ENCODE measurements around the gene GAGE10. TPM values are rescaled to one million over a fixed set of nuclear protein-coding genes. Genes with fewer than 3 reads are reported as not detected.

Gene GAGE10
- total and polyA plus RNA-seq, 2 of the 8 experiments (the other 6 are each of a cell fraction or from before 2014, with no cell fraction given): not detected

DNA sequence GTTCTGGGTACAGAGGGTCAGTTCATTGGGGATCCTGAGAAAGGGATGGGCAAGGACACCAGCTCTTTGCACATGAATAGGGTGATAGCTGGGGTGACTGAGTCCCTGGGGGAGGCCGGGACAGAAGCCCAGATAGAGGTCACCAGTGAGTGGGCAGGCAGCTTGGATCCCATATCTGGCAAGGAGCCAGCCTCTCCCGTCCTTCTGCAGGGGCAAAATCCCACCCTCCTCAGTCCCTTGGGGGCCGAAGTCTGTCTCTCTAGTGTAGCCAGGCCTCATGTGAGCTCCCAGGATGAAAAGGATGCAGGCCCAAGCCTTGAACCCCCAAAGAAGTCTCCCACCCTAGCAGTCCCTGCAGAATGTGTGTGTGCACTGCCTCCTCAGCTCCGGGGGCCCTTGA is 16.9 kb upstream of the GAGE10 start (continued):
- TF ChIP-seq, protein P1, sequence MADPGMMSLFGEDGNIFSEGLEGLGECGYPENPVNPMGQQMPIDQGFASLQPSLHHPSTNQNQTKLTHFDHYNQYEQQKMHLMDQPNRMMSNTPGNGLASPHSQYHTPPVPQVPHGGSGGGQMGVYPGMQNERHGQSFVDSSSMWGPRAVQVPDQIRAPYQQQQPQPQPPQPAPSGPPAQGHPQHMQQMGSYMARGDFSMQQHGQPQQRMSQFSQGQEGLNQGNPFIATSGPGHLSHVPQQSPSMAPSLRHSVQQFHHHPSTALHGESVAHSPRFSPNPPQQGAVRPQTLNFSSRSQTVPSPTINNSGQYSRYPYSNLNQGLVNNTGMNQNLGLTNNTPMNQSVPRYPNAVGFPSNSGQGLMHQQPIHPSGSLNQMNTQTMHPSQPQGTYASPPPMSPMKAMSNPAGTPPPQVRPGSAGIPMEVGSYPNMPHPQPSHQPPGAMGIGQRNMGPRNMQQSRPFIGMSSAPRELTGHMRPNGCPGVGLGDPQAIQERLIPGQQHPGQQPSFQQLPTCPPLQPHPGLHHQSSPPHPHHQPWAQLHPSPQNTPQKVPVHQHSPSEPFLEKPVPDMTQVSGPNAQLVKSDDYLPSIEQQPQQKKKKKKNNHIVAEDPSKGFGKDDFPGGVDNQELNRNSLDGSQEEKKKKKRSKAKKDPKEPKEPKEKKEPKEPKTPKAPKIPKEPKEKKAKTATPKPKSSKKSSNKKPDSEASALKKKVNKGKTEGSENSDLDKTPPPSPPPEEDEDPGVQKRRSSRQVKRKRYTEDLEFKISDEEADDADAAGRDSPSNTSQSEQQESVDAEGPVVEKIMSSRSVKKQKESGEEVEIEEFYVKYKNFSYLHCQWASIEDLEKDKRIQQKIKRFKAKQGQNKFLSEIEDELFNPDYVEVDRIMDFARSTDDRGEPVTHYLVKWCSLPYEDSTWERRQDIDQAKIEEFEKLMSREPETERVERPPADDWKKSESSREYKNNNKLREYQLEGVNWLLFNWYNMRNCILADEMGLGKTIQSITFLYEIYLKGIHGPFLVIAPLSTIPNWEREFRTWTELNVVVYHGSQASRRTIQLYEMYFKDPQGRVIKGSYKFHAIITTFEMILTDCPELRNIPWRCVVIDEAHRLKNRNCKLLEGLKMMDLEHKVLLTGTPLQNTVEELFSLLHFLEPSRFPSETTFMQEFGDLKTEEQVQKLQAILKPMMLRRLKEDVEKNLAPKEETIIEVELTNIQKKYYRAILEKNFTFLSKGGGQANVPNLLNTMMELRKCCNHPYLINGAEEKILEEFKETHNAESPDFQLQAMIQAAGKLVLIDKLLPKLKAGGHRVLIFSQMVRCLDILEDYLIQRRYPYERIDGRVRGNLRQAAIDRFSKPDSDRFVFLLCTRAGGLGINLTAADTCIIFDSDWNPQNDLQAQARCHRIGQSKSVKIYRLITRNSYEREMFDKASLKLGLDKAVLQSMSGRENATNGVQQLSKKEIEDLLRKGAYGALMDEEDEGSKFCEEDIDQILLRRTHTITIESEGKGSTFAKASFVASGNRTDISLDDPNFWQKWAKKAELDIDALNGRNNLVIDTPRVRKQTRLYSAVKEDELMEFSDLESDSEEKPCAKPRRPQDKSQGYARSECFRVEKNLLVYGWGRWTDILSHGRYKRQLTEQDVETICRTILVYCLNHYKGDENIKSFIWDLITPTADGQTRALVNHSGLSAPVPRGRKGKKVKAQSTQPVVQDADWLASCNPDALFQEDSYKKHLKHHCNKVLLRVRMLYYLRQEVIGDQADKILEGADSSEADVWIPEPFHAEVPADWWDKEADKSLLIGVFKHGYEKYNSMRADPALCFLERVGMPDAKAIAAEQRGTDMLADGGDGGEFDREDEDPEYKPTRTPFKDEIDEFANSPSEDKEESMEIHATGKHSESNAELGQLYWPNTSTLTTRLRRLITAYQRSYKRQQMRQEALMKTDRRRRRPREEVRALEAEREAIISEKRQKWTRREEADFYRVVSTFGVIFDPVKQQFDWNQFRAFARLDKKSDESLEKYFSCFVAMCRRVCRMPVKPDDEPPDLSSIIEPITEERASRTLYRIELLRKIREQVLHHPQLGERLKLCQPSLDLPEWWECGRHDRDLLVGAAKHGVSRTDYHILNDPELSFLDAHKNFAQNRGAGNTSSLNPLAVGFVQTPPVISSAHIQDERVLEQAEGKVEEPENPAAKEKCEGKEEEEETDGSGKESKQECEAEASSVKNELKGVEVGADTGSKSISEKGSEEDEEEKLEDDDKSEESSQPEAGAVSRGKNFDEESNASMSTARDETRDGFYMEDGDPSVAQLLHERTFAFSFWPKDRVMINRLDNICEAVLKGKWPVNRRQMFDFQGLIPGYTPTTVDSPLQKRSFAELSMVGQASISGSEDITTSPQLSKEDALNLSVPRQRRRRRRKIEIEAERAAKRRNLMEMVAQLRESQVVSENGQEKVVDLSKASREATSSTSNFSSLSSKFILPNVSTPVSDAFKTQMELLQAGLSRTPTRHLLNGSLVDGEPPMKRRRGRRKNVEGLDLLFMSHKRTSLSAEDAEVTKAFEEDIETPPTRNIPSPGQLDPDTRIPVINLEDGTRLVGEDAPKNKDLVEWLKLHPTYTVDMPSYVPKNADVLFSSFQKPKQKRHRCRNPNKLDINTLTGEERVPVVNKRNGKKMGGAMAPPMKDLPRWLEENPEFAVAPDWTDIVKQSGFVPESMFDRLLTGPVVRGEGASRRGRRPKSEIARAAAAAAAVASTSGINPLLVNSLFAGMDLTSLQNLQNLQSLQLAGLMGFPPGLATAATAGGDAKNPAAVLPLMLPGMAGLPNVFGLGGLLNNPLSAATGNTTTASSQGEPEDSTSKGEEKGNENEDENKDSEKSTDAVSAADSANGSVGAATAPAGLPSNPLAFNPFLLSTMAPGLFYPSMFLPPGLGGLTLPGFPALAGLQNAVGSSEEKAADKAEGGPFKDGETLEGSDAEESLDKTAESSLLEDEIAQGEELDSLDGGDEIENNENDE (IDR thresholded peaks at IDR 0.05; ENCODE audit: insufficient replicate concordance, low read length): no peak
- TF ChIP-seq YY1 (IDR thresholded peaks at IDR 0.05; ENCODE audit: low read depth, low read length): no peak
- no peak for TF ChIP-seq RFX5 (IDR thresholded peaks at IDR 0.05; ENCODE audit: borderline replicate concordance, low read depth, low read length)
- TF ChIP-seq RNF2 (IDR thresholded peaks at IDR 0.05; ENCODE audit: borderline replicate concordance, low read depth, low read length, missing control alignments, poor library complexity, severe bottlenecking): no peak
- TF ChIP-seq CHD2 (IDR thresholded peaks at IDR 0.05; ENCODE audit: low read length): no peak

Measured in H1 (cell line).